Myocyte (in vitro differentiated cells): Measurements from ENCODE around the gene TBC1D22A. TPM values are rescaled to one million over a fixed set of nuclear protein-coding genes. Genes with fewer than 3 reads are reported as not detected.

ENCODE experiments used
- DNase-seq: peaks from one replicate; pipeline ENCODE4 v3.0.0-alpha.2; 2012; ENCODE audit warnings: low read depth
- total RNA-seq: library from RNA; depleted of rRNA; stranded (reverse); fragments of >200 nt; gene quantifications from 2 replicates; pipeline ENCODE4 v1.2.3, GENCODE V29; 2014

TBC1D22A gene
- total RNA-seq, 1 donor from 2014 or later, result 15.9 TPM

DNA sequence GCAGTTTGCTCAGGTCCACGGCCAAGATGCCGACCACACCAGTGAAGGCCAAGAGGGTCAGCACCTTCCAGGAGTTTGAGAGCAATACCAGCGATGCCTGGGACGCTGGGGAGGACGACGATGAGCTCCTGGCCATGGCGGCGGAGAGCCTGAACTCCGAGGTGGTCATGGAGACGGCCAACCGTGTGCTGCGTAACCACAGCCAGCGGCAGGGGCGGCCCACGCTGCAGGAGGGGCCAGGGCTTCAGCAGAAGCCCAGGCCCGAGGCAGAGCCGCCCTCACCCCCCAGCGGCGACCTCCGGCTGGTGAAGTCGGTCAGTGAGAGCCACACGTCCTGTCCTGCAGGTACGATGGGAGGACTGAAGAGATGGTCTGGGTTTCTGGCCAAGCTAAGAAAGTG, 31.0 kb downstream of the TBC1D22A start:
- DNase-seq, result no peak

DNA sequence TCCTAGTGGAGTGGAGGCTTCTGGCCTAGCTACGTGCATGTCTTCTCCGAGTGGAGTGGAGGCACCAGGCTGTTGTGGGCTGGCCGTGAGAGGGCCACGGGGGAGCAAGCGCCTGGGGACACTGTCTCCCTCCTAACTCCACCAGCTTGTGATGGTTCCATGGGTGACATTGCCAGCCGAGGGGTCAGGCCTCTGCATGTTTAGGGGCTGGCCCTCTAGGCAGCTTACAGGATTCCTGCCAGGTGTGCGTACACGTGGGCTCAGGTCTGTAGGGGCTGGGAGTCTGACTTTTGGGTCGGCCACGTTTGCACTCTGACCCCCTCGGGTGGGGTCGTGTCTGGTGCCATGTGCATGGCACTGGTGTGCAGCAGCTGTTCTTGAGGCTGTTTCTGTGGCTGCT, 31.6 kb downstream of the TBC1D22A start:
- DNase-seq, result no peak

DNA sequence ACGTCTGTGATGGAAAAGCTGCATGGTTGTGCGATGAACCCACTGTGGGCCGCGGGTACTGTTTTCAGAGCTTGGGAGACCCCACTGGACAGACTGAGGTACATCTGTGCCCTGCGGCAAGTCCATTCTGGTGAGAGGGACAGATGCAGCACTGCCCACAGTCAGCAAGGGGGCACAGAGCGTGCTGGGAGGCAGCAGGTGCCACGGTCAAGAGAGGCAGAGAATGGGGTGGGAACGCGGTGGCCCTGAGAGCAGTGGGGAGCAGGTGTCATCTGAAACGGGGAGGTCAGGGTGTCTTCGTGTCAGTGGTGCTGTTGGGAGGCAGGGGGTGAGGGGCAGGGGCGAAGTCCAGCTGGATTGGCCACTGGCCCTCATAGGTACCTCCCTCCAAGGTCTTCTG, 32.0 kb downstream of the TBC1D22A start:
- peak; percentile 40 for DNase-seq

DNA sequence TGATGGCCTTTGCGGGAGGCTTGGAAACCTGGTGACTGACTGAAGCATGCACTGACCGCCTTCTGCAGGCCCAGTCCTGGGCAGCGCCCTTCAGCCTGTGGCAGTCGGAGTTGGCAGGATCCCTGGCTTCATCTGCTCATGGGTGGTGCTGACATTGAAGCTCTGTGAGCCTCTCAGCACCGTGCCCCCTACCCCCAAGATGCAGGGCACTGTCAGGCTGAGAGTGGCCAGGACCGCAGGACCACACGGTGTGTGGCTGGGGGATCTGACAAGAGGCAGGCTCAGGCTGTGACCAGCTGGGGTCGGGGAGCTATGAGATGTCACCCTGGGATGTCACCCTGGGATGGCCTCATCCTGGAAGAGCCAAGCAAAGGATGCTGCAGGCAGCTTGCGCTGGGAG, 32.7 kb downstream of the TBC1D22A start:
- no peak for DNase-seq

DNA sequence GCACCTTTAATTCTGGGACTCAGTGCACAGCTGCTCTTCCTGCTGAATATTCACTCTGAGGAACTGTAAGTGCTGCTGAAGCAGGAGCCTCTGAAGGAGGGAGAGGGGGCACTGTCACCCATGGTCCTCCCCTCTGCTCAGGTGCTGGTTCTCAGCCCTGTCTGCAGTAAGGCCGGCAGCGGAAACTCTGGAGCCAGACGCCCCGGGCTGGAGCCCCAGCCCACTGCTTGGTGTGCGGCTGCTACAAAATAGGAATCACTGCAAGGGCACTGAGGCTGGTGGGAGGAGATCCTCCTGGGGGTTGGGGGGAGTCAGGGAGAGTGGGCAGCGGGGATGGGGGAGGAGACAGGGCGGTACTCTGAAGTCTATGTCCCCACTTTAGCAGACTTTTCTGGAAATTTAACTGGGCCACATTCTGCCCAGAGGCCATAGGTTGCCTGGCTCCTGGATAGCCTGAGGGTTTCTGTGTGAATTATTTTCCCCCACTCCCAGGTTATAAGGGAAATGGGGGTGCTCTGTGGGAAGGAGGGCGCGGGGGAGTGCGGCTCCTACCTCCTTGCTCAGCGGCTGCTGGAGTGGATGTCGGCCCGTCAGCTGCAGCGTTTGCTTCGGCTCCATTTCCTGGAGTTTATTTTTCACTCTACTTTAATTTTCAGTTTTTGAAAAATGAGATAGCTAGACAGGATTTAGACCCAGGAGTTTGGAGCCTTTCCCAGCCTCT, 33.6 kb downstream of the TBC1D22A start:
- DNase-seq, result no peak

DNA sequence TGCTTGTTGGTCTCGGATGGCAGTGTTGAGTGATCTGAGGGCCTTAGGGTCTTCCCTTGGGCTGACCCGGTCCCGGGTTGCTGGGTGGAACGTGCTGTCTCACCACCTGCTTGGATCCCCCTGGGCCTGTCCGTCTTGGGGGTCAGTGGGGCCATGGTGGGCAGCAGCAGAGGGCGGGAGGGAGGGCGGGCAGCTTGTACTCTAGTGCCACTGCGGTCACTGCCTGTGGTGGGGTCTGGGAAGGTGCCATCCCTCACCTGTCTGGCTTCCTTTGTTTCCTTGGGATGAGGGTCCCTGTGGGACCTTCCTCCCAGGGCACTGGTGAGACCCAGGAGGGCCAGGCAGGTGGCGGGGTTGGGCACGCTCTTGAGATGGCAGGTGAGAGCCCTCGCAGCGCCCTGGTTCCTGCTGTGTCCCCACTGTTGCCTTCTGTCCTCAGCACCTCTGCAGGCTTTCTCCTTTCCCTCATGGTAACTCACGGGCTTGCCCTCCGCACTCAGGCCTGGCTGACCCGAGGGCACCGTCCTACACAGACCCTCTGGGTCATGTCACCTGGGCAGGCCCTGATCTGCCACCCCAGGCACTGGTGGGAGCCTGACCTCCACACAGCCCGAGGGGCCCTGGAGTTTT, 34.2 kb downstream of the TBC1D22A start:
- no peak for DNase-seq

DNA sequence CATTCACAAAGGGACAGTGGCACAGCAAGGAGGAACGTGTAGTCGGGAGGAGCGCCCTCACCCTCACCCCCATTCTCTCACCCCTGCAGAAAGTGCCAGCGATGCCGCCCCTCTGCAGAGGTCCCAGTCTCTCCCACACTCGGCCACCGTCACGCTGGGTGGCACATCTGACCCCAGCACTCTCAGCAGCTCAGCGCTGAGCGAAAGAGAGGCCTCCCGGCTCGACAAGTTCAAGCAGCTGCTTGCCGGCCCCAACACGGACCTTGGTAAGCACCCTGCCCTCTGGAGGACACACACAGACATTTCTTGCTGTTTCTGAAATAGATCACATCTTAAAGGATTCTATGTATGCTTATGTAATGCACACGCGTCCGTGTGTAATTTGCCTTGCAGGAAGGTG, 34.9 kb downstream of the TBC1D22A start:
- peak; percentile 59 for DNase-seq

DNA sequence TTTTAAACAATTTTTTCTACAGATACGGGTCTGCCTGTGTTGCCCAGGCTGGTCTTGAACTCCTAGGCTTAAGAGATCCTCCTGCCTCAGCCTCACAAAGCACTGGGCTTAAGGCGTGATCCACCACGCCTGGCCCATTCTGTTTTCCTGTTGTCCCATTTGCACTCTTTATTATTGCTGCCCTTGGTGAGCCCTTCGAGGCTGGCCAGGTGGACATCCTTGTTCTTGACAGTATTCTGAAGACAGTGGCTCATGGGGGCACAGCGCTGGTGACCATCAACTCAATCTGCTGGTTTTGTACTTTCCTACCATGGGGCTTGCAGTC, 35.6 kb downstream of the TBC1D22A start:
- DNase-seq, result no peak

DNA sequence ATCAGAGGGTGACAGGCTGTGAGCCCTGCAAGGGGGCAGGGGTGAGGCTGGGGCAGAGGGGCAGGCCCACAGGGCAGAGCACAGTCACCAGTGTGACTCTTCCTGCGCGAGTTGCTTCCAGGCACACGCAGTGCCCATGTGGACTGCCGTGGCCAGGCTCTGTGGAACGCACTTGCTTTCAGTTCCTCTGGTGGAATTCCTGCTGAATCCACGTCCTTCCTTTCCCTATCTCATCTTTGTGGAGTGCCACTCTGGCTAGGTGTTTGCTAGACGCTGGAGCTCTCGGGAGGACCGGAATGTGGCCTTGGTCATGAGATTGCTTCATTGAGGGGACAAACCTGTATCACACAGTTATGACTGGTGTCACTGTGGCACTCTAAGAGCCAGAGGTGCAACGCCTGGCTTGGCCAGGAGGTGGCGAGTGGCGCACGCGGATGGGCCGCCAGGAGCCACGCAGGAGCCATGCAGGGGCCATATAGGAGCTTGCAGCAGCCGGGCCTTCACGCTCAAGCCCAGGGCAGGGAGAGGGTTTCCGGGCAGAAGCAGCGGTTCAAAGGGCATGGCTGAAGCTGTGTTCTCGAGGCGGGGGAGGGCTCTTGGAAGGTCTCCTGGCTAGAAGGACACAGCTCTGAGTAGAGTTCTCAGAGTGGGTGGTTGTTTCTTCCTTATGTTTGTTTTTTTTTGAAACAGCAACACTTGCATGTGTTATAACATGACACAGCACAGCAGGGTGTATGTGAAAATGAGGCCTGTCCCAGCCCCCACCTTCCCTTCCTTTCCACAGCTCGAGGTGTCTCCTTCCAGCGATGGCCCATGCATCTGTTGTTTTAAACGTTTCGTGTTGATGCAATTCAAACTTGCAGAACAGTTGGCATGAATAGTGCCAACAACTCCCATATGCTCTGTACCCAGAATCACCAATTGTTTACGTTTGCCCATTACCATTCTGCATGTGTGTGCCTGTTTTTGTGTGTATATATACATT, 36.2 kb downstream of the TBC1D22A start:
- peak; percentile 54 for DNase-seq

DNA sequence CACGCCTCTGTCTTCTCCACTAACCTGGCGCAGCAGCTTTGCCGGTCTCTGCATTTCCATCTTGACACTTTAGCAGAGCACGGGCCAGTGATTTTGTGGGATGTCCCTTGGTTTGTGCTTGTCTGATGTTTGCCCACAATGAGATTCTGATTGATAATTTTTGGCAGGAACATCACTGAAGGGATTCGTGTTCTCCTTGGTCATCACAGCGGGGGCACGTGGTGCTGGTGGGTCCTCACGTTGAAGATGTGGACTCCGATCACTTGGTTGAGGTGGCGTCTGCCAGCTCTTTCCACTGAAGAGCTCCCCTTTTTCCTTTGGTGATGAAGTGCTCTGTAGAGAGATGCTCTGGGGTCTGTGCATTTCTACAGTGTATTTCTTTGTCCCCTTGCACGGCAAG, 37.2 kb downstream of the TBC1D22A start:
- DNase-seq, result no peak

DNA sequence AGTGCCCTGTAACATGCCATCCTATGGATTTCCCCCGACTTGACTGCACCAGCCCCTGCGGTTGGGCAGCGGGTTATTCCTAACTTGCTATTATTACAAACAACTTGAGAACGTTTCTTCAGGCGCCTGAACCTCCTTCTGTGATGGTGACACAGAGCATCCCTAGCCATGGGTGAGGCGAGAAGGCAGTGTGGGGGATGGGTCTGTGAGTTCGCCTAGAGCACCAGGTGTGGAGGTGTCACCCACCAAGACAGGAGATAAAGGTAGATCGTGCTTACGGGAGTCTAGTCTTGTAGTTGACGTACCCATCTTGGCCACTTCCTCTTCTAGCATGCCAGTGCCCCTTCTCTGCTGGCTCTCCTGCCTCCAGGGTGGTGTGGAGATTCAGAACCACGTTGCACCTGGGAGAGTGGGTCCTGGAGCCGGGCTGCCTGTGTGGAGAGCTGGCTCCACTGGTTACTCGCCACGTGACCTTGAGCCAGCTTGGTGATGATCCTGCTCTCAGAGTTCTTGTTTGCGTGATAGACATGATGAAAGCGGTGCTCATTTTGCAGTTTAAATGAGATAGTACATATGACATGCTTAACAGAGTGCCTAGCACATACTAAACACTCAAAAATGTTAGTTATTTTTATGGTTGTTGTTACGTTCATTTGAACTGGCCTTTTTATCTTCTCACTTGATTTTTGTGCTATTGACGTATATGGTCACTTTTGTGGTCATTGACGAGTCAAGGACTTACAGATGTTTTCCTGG, 37.8 kb downstream of the TBC1D22A start:
- DNase-seq, result no peak

DNA sequence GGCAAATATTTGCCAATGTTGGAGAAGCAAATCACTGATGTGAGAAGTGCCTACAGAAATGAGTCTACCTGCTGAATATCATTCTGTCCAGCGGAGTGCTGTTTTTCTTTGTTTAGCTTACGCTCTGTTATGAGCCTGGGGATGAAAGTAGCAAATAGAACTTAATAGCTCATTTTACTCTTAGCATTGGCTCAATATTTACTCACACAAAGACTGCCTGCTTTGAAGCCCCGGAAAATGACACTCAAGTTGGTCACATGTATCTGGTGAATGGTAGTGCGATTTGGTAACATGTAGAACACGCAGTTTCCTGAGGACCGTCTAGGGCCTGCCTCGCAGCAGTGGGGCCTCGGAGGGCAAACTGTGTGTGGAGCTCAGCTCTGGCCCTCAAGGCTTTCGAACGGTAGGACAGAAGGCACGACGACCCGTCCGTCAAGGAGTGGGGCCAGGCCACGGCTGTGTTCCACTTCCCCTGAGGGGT, 38.9 kb downstream of the TBC1D22A start:
- DNase-seq, result no peak

DNA sequence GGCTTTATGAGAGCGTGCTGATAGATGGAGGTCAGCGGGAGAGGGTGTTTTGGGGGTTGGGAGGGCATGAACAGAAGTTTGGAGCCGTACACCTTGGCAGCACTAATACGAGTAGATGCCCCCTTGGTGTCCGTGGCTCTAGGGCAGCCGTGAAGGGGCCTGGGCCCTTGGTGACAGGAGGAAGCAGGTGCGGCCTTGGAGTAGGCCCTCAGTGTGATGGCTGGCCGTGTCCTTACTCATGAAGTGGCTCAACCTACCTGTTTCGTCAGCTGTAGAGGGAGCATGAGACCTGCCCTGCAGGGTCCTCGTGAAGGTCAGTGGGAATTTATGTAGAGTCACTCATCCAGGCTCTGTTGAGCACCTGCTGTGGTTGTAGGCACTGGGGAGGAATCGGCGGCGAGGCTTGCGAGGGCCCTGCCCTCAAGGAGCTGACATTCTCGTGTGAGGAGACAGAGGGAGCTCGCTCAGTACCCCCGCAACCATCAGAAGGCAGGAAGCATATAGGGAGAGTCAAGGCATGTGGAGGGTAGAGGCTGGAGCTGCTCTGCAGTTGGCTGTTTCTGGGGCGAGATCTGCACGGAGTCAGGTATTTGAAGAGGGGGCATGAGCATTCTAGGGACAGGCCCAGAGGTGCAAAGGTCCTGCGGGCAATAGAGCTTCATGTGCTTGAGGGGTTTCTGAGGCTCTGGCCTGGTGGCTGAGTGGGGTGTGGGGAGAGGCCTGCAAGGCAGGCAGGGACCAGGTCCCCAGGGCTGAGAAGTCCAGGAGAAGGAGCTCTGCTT, 39.6 kb downstream of the TBC1D22A start:
- DNase-seq, result no peak

DNA sequence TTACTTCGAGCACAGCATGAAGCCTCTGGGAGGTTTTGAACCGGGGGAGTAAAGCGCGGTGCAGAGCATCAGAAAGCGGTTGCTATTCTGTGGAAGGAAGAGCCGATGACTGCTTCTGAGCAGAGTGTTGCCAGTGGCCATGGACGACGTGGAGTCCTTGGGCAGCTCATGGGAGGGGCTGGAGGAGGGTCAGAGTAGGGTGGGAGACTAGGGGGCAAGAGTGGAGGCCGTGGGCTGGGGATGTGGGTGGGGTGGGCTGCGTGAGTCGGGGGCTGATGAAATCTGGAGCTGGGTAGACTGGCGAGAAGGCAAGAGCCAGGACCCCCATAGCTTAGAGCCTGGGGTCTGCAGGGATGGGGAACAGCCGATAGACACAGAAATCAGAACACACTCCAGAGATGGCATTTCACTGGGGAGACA, 40.2 kb downstream of the TBC1D22A start:
- no peak for DNase-seq

DNA sequence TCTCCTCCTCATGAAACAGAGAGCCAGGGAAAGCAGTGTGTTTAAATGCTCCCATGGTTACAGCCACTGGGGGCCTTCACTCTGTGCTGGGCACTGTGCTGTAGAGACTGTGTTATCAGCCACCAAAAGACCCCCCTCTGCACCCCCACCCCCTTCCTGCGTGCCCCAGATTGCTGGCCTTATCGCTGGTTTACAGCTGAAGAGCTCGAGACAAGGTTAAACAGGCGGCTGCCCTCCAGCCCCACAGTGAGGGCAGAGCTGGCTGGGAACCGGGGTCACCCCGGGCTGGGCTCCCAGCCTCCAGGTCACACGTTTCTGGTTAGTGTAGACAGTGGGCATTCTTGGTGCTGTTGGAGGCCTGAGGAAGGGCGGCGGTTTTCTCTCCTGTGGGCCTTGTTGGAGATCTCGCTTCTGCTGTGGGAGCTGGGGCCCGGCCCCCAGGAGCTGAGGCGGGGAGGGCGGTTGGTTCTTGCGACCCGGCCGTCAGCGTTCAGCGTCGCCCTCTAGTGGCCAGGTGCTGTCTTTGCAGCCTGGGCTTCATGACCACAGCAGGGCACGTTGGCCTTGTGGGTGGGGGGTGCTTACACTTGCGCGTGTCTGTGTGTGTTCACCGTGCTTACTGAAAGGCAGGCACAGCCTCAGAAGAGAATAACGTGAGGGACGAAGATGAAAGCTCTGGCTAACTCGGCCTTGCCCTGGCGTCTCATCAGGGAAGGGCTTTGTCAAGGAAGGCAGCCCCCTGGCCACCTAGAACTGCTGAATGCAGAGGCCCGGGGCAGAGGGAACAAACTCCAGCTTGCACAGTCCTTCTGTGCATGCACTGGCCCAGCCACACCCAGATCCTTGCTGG, 40.8 kb downstream of the TBC1D22A start:
- DNase-seq, result no peak

DNA sequence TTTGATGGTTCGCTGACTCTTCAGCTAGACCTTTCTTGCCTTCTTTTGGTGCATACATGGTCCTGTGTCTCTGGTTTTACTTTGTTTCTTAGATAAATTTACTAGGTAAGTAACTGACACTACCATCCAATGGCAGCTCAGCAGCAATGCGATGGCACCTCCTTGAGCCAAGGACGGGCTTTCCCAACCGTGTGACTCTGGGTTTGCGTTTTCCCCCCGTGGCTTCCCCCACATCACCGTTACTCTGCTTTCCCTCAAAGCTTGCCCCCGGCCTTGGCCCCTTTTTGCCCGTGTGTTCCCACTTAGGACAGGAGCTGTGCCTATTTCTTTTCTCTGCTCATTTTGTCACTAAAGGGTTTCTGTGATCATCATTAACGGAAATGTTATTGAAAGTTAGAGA, 41.5 kb downstream of the TBC1D22A start:
- DNase-seq, result no peak

DNA sequence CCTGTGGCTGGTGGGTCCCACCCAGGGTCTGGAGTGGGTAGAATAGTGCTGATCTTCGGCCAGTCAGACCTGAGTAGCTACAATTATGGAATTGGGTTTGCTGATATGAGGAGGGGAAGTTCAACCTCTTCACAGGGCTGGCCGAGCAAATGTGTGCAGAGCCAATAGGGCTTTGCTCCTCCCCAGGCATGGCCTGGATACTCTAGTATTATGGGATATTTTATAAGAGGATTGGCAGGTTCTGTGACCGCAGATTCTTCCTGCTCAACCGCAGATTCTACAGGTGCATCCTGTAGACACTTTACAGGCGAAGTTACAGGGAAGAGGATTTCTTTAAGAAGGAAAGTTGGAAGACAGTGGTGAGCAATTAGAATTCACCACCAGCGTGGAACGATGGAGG, 44.3 kb downstream of the TBC1D22A start:
- no peak for DNase-seq

DNA sequence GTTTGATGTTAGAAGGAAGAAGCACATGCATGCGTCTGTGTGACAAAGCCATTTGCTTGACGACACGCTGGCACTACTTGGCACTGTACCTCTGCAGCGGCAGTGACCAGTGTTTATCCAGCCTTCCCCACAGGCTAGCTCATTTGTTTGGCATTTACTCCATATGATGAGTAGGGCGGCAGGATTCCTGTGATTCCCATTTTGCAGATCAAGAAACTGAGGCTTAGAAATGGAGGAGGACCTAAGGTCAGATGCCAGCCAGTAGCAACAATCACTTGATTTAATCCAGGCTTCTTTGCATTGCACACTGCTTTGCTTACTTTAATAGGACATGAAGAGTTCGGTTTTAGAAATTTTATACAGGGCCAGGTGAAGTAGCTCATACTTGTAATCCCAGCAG, 45.0 kb downstream of the TBC1D22A start:
- no peak for DNase-seq

DNA sequence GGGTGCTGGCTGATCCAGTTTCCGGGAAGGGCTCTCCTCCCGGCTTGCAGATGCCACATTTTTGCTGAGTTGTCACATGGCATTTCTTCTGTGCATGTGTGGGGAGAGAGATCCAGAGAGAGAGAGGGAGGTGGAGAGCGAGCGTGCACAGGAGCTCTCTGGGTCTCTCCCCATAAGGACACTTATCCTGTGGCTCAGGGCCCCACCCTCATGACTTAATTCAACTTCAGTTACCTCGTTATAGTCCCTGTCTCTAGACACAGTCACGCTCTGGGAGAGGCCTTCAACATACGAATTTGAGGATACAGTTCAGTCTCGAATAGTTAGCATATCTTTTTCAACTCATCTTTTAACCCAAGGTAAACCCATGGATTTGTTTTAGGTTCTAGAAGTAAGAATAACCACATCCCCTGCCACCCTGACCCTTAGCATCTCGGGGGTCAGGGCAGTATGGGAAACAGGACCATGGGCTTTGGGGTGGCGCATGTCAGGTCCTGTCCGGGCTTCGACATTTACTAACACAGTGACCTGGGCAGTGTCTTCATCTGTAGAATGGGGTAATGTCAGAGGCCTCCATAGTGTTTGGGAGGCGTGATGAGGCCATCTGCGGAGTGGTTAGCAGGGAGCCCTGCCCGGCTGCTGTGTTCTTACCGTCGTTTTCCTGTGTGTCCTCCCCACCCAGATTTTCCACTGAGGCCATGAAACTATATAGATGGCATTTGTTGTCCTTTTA, 46.9 kb downstream of the TBC1D22A start:
- no peak for DNase-seq
